Suprapubic skin (tissue), 4 donors: Measurements from ENCODE around the gene MTAP. TPM values are rescaled to one million over a fixed set of nuclear protein-coding genes. Genes with fewer than 3 reads are reported as not detected.

Experiments
- DNase-seq, 2 donors: peaks; one replicate each; pipeline ENCODE4 v3.0.0-alpha.2; 2019; ENCODE audit warnings: low spot score in 2 of 2
- H3K27ac ChIP-seq: fragments of 200-600 bp; sonication (generic); one replicate; pipeline ENCODE4 v1.5.1; 2019
- H3K27me3 ChIP-seq: fragments of 200-600 bp; sonication (generic); one replicate; pipeline ENCODE4 v1.5.1; 2019
- H3K36me3 ChIP-seq: fragments of 200-600 bp; sonication (generic); one replicate; pipeline ENCODE4 v1.5.1; 2019
- H3K4me1 ChIP-seq: fragments of 200-600 bp; sonication (generic); one replicate; pipeline ENCODE4 v1.5.1; 2019
- H3K4me3 ChIP-seq: fragments of 200-600 bp; sonication (generic); one replicate; pipeline ENCODE4 v1.5.1; 2019; ENCODE audit warnings: mild to moderate bottlenecking
- H3K9me3 ChIP-seq: fragments of 200-600 bp; sonication (generic); one replicate; pipeline ENCODE4 v1.5.1; 2019
- CTCF ChIP-seq, 2 donors: fragments of 200-600 bp in 1 of 2; fragments of 450-650 bp in 1 of 2; sonication (generic) in 1 of 2; IDR thresholded peaks; one replicate each; pipeline ENCODE4 v1.5.1; 2016 to 2019; ENCODE audit warnings: antibody characterized with exemption in 2 of 2, mild to moderate bottlenecking in 1 of 2, moderate library complexity in 1 of 2
- EP300 ChIP-seq: sonication (generic); formaldehyde crosslinking; IDR thresholded peaks from one replicate; pipeline ENCODE4 v1.6.1; 2017; ENCODE audit warnings: antibody characterized with exemption
- POLR2A ChIP-seq, 2 donors: fragments of 450-650 bp; IDR thresholded peaks; one replicate each; pipeline ENCODE4 v1.6.1; 2017; ENCODE audit warnings: antibody characterized with exemption in 2 of 2, mild to moderate bottlenecking in 2 of 2, moderate library complexity in 2 of 2
- POLR2AphosphoS5 ChIP-seq, 3 donors: sonication (generic); formaldehyde crosslinking; IDR thresholded peaks; one replicate each; pipeline ENCODE4 v1.6.1; 2017; ENCODE audit warnings: antibody characterized with exemption in 3 of 3
- WGBS: methylation state at CpG from one replicate; pipeline ENCODE4 v1.1.5; 2018; 5-methylcytosine and 5-hydroxymethylcytosine counted together
- total RNA-seq, 4 donors: library from RNA; depleted of rRNA; stranded (reverse); fragments of >200 nt; gene quantifications; one replicate each; pipeline ENCODE4 v1.1.0, GENCODE V29; 2016

MTAP gene
- total RNA-seq, 4 donors from 2014 or later = 15.2 to 24.9 (median 22.1) TPM

GRCh38 chr9:21764846-21765245 lies 37.6 kb upstream of the MTAP start:
- WGBS = 43% methylated on average over 3 of the region's 3 CpGs
- H3K27ac ChIP-seq = no peak overlapping the region
- no peak for TF ChIP-seq POLR2AphosphoS5 (IDR thresholded peaks at IDR 0.05)
- no peak for TF ChIP-seq EP300
- no peak for TF ChIP-seq POLR2A (IDR thresholded peaks at IDR 0.05)
- no peak for TF ChIP-seq CTCF (IDR thresholded peaks at IDR 0.05)
- no peaks in the 10 kb centered on the region for H3K4me1 ChIP-seq
- no peaks in the 10 kb centered on the region for H3K9me3 ChIP-seq
- no peaks in the 10 kb centered on the region for H3K36me3 ChIP-seq
- peaks cover 3% of the 10 kb centered on the region for H3K27me3 ChIP-seq
- no peak overlapping the region for H3K4me3 ChIP-seq
- DNase-seq = no peak

GRCh38 chr9:21766096-21766495 lies 36.3 kb upstream of the MTAP start:
- Histone ChIP-seq H3K27me3 (peaks cover 3% of the 10 kb centered on the region), H3K9me3 (no peaks in the 10 kb centered on the region), H3K36me3 (no peaks in the 10 kb centered on the region), H3K4me3 (no peak overlapping the region), H3K27ac (no peak overlapping the region), H3K4me1 (no peaks in the 10 kb centered on the region)
- WGBS = 53% methylated on average over 2 of the region's 2 CpGs
- TF ChIP-seq EP300 (no peak), CTCF (IDR thresholded peaks at IDR 0.05) (no peak), POLR2A (IDR thresholded peaks at IDR 0.05) (no peak), POLR2AphosphoS5 (IDR thresholded peaks at IDR 0.05) (no peak)
- DNase-seq = no peak

- Histone ChIP-seq H3K36me3 (no peaks in the 10 kb centered on the region), H3K4me1 (no peaks in the 10 kb centered on the region), H3K27ac (no peak overlapping the region), H3K9me3 (no peaks in the 10 kb centered on the region), H3K27me3 (peaks cover 5% of the 10 kb centered on the region), H3K4me3 (no peak overlapping the region)
- DNase-seq = no peak
- WGBS = 48% methylated on average over 1 of the region's 1 CpG
- TF ChIP-seq CTCF (IDR thresholded peaks at IDR 0.05) (no peak), POLR2AphosphoS5 (IDR thresholded peaks at IDR 0.05) (no peak), POLR2A (IDR thresholded peaks at IDR 0.05) (no peak)
These were observed 31.4 kb upstream of the MTAP start for GRCh38 chr9:21770871-21771560.

- H3K9me3 ChIP-seq = no peaks in the 10 kb centered on the region
- no peak for DNase-seq
- peaks cover 5% of the 10 kb centered on the region for H3K27me3 ChIP-seq
- H3K4me1 ChIP-seq = no peaks in the 10 kb centered on the region
- H3K36me3 ChIP-seq = no peaks in the 10 kb centered on the region
- no peak overlapping the region for H3K27ac ChIP-seq
- 79% methylated on average over 1 of the region's 1 CpG for WGBS
- no peak overlapping the region for H3K4me3 ChIP-seq
- TF ChIP-seq EP300 (no peak), CTCF (IDR thresholded peaks at IDR 0.05) (no peak), POLR2AphosphoS5 (IDR thresholded peaks at IDR 0.05) (no peak)
These were observed 24.7 kb upstream of the MTAP start for GRCh38 chr9:21777701-21778100.

- Histone ChIP-seq H3K27me3 (peaks cover 5% of the 10 kb centered on the region), H3K9me3 (no peaks in the 10 kb centered on the region), H3K4me3 (no peak overlapping the region), H3K4me1 (no peaks in the 10 kb centered on the region), H3K36me3 (no peaks in the 10 kb centered on the region), H3K27ac (no peak overlapping the region)
- TF ChIP-seq POLR2AphosphoS5 (IDR thresholded peaks at IDR 0.05) (no peak), CTCF (IDR thresholded peaks at IDR 0.05) (no peak), POLR2A (IDR thresholded peaks at IDR 0.05) (no peak), EP300 (no peak)
- no peak for DNase-seq
- 41% methylated on average over 1 of the region's 1 CpG for WGBS
These were observed 24.1 kb upstream of the MTAP start for GRCh38 chr9:21778304-21778703.
